Ishikawa (cell line): Measurements from ENCODE around the gene LRP8.

Experiments
- CEBPB ChIP-seq: IDR thresholded peaks from 2 replicates; pipeline ENCODE4 v1.6.1; 2012
- EP300 ChIP-seq: IDR thresholded peaks from 2 replicates; pipeline ENCODE4 v1.6.1; 2012; ENCODE audit warnings: borderline replicate concordance
- FOXM1 ChIP-seq: IDR thresholded peaks from 2 replicates; pipeline ENCODE4 v1.6.1; 2012; ENCODE audit warnings: low read depth, borderline replicate concordance
- NFIC ChIP-seq: IDR thresholded peaks from 2 replicates; pipeline ENCODE4 v1.6.1; 2012
- RAD21 ChIP-seq: IDR thresholded peaks from 2 replicates; pipeline ENCODE4 v1.6.1; 2012; ENCODE audit warnings: low read depth
- TAF1 ChIP-seq: IDR thresholded peaks from 2 replicates; pipeline ENCODE4 v1.6.1; 2012; ENCODE audit warnings: low read depth, mild to moderate bottlenecking
- USF1 ChIP-seq: IDR thresholded peaks from 2 replicates; pipeline ENCODE4 v1.6.1; 2012
- YY1 ChIP-seq: IDR thresholded peaks from 2 replicates; pipeline ENCODE4 v1.6.1; 2012; ENCODE audit warnings: low read depth
- TF ChIP-seq, protein P1 (sequence below): IDR thresholded peaks from 2 replicates; pipeline ENCODE4 v1.6.1; 2012; ENCODE audit warnings: low read depth, mild to moderate bottlenecking

DNA sequence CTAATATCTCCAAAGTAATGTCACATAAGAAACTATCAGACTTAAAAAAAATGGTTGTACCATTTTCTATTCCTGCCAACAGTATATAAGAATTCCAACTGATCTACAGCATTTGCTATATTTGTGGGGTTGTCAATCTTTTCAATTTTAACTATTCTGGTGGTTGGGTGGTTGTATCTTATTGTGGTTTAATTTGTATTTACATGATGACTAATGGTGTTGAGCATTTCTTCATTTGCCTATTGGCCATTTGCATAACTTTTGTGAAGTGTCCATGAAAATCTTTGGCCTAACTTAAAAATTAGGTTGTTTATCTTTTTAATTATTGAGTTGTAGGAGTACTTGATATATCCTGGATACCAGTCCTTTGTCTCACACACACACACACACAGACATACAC, 26.2 kb upstream of the LRP8 start:
- no peak for TF ChIP-seq TAF1
- TF ChIP-seq, protein P1, sequence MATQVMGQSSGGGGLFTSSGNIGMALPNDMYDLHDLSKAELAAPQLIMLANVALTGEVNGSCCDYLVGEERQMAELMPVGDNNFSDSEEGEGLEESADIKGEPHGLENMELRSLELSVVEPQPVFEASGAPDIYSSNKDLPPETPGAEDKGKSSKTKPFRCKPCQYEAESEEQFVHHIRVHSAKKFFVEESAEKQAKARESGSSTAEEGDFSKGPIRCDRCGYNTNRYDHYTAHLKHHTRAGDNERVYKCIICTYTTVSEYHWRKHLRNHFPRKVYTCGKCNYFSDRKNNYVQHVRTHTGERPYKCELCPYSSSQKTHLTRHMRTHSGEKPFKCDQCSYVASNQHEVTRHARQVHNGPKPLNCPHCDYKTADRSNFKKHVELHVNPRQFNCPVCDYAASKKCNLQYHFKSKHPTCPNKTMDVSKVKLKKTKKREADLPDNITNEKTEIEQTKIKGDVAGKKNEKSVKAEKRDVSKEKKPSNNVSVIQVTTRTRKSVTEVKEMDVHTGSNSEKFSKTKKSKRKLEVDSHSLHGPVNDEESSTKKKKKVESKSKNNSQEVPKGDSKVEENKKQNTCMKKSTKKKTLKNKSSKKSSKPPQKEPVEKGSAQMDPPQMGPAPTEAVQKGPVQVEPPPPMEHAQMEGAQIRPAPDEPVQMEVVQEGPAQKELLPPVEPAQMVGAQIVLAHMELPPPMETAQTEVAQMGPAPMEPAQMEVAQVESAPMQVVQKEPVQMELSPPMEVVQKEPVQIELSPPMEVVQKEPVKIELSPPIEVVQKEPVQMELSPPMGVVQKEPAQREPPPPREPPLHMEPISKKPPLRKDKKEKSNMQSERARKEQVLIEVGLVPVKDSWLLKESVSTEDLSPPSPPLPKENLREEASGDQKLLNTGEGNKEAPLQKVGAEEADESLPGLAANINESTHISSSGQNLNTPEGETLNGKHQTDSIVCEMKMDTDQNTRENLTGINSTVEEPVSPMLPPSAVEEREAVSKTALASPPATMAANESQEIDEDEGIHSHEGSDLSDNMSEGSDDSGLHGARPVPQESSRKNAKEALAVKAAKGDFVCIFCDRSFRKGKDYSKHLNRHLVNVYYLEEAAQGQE: no peak
- no peak for TF ChIP-seq CEBPB
- TF ChIP-seq NFIC: no peak
- TF ChIP-seq EP300: no peak
- TF ChIP-seq USF1: no peak
- TF ChIP-seq YY1: no peak
- TF ChIP-seq RAD21: no peak
- TF ChIP-seq FOXM1: no peak
